Measurements from ENCODE around the gene FRS2.

The FRS2 gene

DNA sequence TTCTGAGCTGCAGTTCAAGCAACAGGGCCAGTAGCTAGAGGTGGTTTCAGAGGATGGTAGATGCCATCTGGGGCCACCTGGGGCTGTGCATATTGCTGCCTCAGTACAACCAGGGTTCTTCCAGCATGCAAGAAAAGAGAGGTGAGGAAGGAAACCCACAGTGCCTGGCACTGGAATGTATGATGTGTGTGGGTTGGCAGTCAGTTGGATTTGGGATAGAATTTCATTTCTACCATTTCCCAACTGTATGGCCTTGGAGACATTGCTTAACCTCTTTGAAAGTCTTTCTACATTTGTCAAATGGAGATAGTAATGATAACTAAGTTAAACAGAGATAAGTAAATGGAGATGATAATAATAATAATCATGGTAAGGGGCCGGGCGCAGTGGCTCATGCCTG is 150.7 kb downstream of the FRS2 start:
- Mint-ChIP-seq H3K4me3 (no peak overlapping the region), H3K36me3 (ENCODE audit: low read depth) (no peaks in the 10 kb centered on the region), H3K27me3 (peaks cover 4% of the 10 kb centered on the region), H3K27ac (no peak overlapping the region), H3K9me3 (no peaks in the 10 kb centered on the region), H3K4me1 (ENCODE audit: low read depth) (no peaks in the 10 kb centered on the region)

DNA sequence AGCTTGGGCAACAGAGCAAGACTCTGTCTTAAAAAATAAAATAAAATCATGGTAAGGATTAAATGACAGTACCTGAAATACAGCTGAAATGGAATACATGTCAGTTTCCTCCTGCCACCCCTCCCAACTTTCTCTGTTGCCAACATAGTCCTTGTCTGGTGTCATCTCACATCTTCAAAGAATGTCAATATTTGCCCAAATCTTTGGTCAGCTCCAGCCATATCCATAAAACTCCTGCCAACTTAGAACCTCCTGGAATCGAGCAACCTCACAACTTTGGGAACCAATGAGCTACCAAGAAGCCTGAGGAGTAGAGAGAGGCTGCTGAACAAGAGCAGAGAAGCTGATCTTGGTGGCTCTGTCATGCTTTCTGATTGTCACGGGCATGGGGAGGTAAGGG is 151.4 kb downstream of the FRS2 start:
- no peaks in the 10 kb centered on the region for H3K9me3 Mint-ChIP-seq
- peaks cover 4% of the 10 kb centered on the region for H3K27me3 Mint-ChIP-seq

DNA sequence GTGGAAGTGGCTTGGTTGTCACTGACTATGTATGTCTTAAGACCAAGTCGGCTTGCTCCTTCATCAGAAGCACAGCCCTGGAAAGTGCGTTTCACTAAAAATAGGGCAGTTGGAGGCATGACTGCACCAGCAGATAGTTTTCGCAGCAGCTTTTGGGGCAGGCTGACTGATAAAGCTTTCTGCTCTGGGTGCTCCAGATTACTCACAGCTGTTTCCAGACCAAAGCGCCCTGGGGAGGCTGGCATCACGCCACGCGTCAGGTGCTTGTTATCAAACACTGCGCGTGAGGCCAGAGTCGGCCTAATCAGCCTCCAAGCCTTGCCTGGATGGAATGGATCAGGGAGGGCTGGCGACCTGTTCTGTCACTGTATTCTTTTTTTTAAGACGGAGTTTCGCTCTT is 153.8 kb downstream of the FRS2 start:
- no peak overlapping the region for H3K27ac Mint-ChIP-seq
- H3K36me3 Mint-ChIP-seq (ENCODE audit: low read depth): no peaks in the 10 kb centered on the region
- H3K4me1 Mint-ChIP-seq (ENCODE audit: low read depth): no peaks in the 10 kb centered on the region
- H3K4me3 Mint-ChIP-seq: no peak overlapping the region
- H3K27me3 Mint-ChIP-seq: no peaks in the 10 kb centered on the region
- H3K9me3 Mint-ChIP-seq: no peaks in the 10 kb centered on the region

More for the DNA sequence above, 151.4 kb downstream of the FRS2 start:
- H3K4me1 Mint-ChIP-seq (ENCODE audit: low read depth): no peaks in the 10 kb centered on the region
- no peaks in the 10 kb centered on the region for H3K36me3 Mint-ChIP-seq (ENCODE audit: low read depth)
- H3K27ac Mint-ChIP-seq: no peak overlapping the region
- H3K4me3 Mint-ChIP-seq: no peak overlapping the region

DNA sequence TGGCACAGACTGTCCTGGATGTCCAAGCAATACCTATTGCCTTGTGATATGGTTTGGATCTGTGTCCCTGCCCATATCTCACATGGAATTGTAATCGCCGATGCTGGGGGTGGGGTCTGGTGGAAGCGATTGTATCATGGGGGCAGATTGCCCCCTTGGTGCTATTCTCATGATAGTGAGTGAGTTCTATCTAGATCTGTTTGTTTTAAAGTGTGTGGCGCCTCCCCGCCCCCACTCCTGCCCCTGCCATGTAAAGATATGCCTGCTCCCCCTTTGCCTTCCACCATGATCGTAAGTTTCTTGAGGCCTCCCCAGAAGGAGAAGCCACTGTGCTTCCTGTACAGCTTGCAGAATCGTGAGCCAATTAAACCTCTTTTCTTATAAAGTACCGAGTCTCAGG is 157.3 kb downstream of the FRS2 start:
- H3K4me1 Mint-ChIP-seq (ENCODE audit: low read depth): no peaks in the 10 kb centered on the region
- no peaks in the 10 kb centered on the region for H3K9me3 Mint-ChIP-seq
- no peaks in the 10 kb centered on the region for H3K36me3 Mint-ChIP-seq (ENCODE audit: low read depth)
- H3K27ac Mint-ChIP-seq: no peak overlapping the region
- no peaks in the 10 kb centered on the region for H3K27me3 Mint-ChIP-seq
- no peak overlapping the region for H3K4me3 Mint-ChIP-seq

Data from stimulated activated naive CD8-positive, alpha-beta T cell treated with anti-CD3 and anti-CD28 coated beads, Interleukin-15, Interleukin-2, amounts not matched to agents 100 ng/mL and 50 ng/mL, for 24 hours (primary cell).